ENCODE measurements around the gene BOK. TPM values are rescaled to one million over a fixed set of nuclear protein-coding genes. Genes with fewer than 3 reads are reported as not detected.

BOK gene
- total RNA-seq, 5 donors from 2014 or later (not counting 1 experiment from before 2014, with no cell fraction given): 0.20 to 0.89 (median 0.35) TPM; not detected in 2

DNA sequence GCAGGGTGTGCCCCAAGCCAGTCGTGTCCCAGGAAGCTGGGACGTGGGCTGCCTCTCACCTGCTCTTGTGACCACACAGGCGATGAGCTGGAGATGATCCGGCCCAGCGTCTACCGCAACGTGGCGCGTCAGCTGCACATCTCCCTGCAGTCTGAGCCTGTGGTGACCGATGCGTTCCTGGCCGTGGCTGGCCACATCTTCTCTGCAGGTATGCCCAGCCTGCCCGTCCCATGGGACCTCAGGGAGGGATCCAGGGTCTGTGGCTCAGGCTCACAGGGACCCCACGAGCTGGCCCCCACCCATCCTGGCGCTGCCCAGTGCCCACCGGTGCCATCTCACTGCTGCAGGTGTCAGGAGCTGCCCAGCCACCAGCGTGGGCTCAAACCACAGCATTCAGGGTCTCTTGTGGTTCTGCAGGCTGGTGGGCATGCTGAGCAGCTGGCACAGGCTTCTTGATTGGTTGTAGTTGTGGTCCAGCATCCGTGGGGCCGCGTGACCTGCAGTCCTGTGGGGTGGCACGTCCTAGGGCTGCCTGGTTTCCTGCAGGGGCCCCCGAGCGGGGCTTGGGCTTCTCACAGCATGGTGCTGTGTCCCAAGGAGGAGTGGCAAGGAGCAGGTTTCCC lies 3.8 kb downstream of the BOK start:
- no peaks in the 10 kb centered on the region for H3K36me3 ChIP-seq (ENCODE audit: control insufficient read depth in 2 of 2, extremely low read depth in 1 of 2, insufficient read depth in 1 of 2, low read length in 1 of 2)
- H3K4me3 ChIP-seq (ENCODE audit: control insufficient read depth in 1 of 2, extremely low read depth in 1 of 2, low read length in 1 of 2): no peak overlapping the region
- H3K4me3 Mint-ChIP-seq: no peak overlapping the region
- peaks cover 0 to 9% of the 10 kb centered on the region in 2 experiments for H3K4me1 ChIP-seq (ENCODE audit: control insufficient read depth in 1 of 2, extremely low read depth in 1 of 2, insufficient read depth in 2 of 2, low read length in 2 of 2)
- H3K27ac Mint-ChIP-seq: no peak overlapping the region
- DNase-seq: no peak
- POLR2A ChIA-PET: no interaction called here
- peaks cover 6% of the 10 kb centered on the region for H3K36me3 Mint-ChIP-seq
- CTCF ChIA-PET: no interaction called here
- peaks cover 17 to 27% of the 10 kb centered on the region in 2 donors for H3K27me3 Mint-ChIP-seq
- H3K27ac ChIP-seq (ENCODE audit: low read length): no peak overlapping the region
- no peaks in the 10 kb centered on the region for H3K9me3 ChIP-seq
- H3K9me3 Mint-ChIP-seq: peaks cover 0 to 8% (median 3%) of the 10 kb centered on the region in 3 donors
- 71% methylated on average over 21 of the region's 23 CpGs for WGBS (ENCODE audit: insufficient coverage)
- peaks cover 0 to 37% of the 10 kb centered on the region in 2 experiments for H3K27me3 ChIP-seq (replicated peaks in 1 of 2; ENCODE audit: control insufficient read depth in 2 of 2, extremely low read depth in 1 of 2, insufficient read depth in 2 of 2, low read length in 1 of 2)
- peaks cover 0 to 11% (median 8%) of the 10 kb centered on the region in 3 donors for H3K4me1 Mint-ChIP-seq
- ATAC-seq (replicated peaks in 1 of 4): no peak

DNA sequence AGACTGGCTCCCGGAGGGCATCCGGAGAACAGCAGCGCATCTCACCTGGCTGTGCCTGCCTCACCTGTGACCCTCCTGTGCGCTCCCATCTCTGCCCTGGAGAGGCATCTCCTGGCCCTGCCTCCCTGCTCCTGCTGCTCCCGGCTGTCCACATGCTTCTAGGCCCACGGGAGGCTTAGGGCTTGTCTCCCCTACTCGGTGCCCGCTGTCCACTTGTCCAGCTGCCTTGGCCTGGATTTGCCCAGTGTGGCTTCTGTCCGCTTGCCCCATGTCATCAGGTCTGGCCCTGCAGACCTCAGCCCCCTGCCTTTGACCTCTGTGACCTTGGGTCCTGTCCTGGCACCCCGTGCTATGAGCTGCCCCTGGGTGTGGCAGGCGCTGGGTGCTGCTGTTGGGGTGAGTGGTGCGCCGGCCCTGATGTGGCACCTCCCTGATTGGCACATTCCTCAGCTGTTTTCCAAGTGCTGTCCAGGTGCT lies 4.5 kb downstream of the BOK start:
- H3K4me1 Mint-ChIP-seq: peaks cover 0 to 7% (median 7%) of the 10 kb centered on the region in 3 donors
- H3K36me3 Mint-ChIP-seq: peaks cover 1% of the 10 kb centered on the region
- ChIA-PET POLR2A (no interaction called here), CTCF (no interaction called here)
- Histone ChIP-seq H3K27ac (ENCODE audit: low read length) (no peak overlapping the region), H3K27me3 (replicated peaks in 1 of 2; ENCODE audit: control insufficient read depth in 2 of 2, extremely low read depth in 1 of 2, insufficient read depth in 2 of 2, low read length in 1 of 2) (peaks cover 0 to 34% of the 10 kb centered on the region in 2 experiments), H3K4me1 (ENCODE audit: control insufficient read depth in 1 of 2, extremely low read depth in 1 of 2, insufficient read depth in 2 of 2, low read length in 2 of 2) (peaks cover 0 to 9% of the 10 kb centered on the region in 2 experiments), H3K4me3 (ENCODE audit: control insufficient read depth in 1 of 2, extremely low read depth in 1 of 2, low read length in 1 of 2) (no peak overlapping the region), H3K9me3 (no peaks in the 10 kb centered on the region), H3K36me3 (ENCODE audit: control insufficient read depth in 2 of 2, extremely low read depth in 1 of 2, insufficient read depth in 1 of 2, low read length in 1 of 2) (no peaks in the 10 kb centered on the region)
- H3K27me3 Mint-ChIP-seq: peaks cover 10 to 20% of the 10 kb centered on the region in 2 donors
- ATAC-seq (replicated peaks in 1 of 4) (no peak), DNase-seq (no peak)
- 84% methylated on average over 13 of the region's 13 CpGs for WGBS (ENCODE audit: insufficient coverage)
- H3K27ac Mint-ChIP-seq: no peak overlapping the region
- H3K4me3 Mint-ChIP-seq: no peak overlapping the region
- H3K9me3 Mint-ChIP-seq: peaks cover 0 to 1% (median 0%) of the 10 kb centered on the region in 3 donors

DNA sequence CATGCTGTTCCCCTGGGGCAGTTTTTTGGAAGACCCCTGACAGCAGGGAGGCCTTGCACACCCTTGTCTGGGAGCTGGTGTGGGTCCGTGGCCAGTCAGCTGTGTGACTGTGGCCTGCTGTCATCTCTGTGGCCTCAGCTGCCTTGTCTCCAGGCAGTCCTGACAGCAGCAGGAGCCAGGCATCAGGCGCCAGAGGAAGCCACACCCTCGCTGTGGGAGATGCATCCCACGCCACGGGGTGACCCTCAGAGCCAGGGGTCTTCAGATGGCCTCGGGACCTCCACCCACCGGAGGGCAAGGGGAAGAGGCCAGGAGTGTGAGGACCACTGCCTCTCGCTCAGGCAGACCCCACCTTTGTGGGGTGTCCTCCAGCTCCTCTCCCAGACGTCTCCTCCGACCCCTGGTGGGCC lies 5.0 kb downstream of the BOK start:
- H3K27ac Mint-ChIP-seq: no peak overlapping the region
- Histone ChIP-seq H3K27ac (ENCODE audit: low read length) (no peak overlapping the region), H3K36me3 (ENCODE audit: control insufficient read depth in 2 of 2, extremely low read depth in 1 of 2, insufficient read depth in 1 of 2, low read length in 1 of 2) (no peaks in the 10 kb centered on the region), H3K27me3 (replicated peaks in 1 of 2; ENCODE audit: control insufficient read depth in 2 of 2, extremely low read depth in 1 of 2, insufficient read depth in 2 of 2, low read length in 1 of 2) (peaks cover 0 to 29% of the 10 kb centered on the region in 2 experiments), H3K4me1 (ENCODE audit: control insufficient read depth in 1 of 2, extremely low read depth in 1 of 2, insufficient read depth in 2 of 2, low read length in 2 of 2) (peaks cover 0 to 6% of the 10 kb centered on the region in 2 experiments), H3K9me3 (no peaks in the 10 kb centered on the region), H3K4me3 (ENCODE audit: control insufficient read depth in 1 of 2, extremely low read depth in 1 of 2, low read length in 1 of 2) (no peak overlapping the region)
- ChIA-PET POLR2A (no interaction called here), CTCF (no interaction called here)
- WGBS (ENCODE audit: insufficient coverage): 80% methylated on average over 10 of the region's 10 CpGs
- H3K4me3 Mint-ChIP-seq: no peak overlapping the region
- peaks cover 0 to 3% (median 3%) of the 10 kb centered on the region in 3 donors for H3K4me1 Mint-ChIP-seq
- H3K9me3 Mint-ChIP-seq: no peaks in the 10 kb centered on the region
- no peaks in the 10 kb centered on the region for H3K36me3 Mint-ChIP-seq
- H3K27me3 Mint-ChIP-seq: peaks cover 6 to 16% of the 10 kb centered on the region in 2 donors
- DNase-seq (no peak), ATAC-seq (replicated peaks in 1 of 4) (no peak)

DNA sequence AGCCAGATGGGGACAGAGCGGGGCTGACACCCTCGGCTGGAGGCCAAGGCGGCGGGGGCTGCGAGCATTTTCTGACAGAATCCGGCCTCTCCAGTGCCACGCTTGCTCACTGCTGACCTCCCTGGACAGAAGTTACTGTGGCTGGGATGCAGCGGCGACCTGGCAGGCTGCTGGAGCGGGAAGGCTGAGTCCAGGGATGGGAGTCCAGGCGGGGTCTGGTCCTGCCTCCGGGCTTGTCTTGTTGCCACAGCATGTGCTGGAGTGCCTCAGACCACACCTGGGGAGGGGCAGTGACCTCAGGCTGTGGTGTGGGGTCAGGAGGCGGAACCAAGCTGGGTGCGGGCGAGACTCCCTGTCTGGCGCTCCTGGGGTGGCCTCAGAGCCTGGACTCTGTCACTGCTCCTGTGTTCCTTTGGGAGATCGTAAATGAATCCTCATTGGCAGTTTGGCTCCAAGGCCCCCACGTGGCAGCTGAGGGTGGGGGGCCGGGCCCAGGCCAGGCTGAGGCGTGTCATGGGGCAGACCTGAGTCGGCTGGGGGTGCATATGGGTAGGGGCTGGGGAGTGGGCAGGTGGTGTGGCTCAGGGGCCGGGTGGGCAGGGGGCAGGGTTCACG lies 5.5 kb downstream of the BOK start:
- no peaks in the 10 kb centered on the region for H3K36me3 Mint-ChIP-seq
- ChIA-PET CTCF (no interaction called here), POLR2A (no interaction called here)
- Histone ChIP-seq H3K9me3 (no peaks in the 10 kb centered on the region), H3K4me1 (ENCODE audit: control insufficient read depth in 1 of 2, extremely low read depth in 1 of 2, insufficient read depth in 2 of 2, low read length in 2 of 2) (peaks cover 0 to 6% of the 10 kb centered on the region in 2 experiments), H3K27ac (ENCODE audit: low read length) (no peak overlapping the region), H3K27me3 (replicated peaks in 1 of 2; ENCODE audit: control insufficient read depth in 2 of 2, extremely low read depth in 1 of 2, insufficient read depth in 2 of 2, low read length in 1 of 2) (peaks cover 0 to 29% of the 10 kb centered on the region in 2 experiments), H3K4me3 (ENCODE audit: control insufficient read depth in 1 of 2, extremely low read depth in 1 of 2, low read length in 1 of 2) (no peak overlapping the region), H3K36me3 (ENCODE audit: control insufficient read depth in 2 of 2, extremely low read depth in 1 of 2, insufficient read depth in 1 of 2, low read length in 1 of 2) (no peaks in the 10 kb centered on the region)
- no peak for ATAC-seq (replicated peaks in 1 of 4)
- H3K27me3 Mint-ChIP-seq: peaks cover 6 to 16% of the 10 kb centered on the region in 2 donors
- no peaks in the 10 kb centered on the region for H3K9me3 Mint-ChIP-seq
- 91% methylated on average over 23 of the region's 23 CpGs for WGBS (ENCODE audit: insufficient coverage)
- no peak overlapping the region for H3K27ac Mint-ChIP-seq
- peaks cover 0 to 3% (median 3%) of the 10 kb centered on the region in 3 donors for H3K4me1 Mint-ChIP-seq
- DNase-seq: no peak
- no peak overlapping the region for H3K4me3 Mint-ChIP-seq

DNA sequence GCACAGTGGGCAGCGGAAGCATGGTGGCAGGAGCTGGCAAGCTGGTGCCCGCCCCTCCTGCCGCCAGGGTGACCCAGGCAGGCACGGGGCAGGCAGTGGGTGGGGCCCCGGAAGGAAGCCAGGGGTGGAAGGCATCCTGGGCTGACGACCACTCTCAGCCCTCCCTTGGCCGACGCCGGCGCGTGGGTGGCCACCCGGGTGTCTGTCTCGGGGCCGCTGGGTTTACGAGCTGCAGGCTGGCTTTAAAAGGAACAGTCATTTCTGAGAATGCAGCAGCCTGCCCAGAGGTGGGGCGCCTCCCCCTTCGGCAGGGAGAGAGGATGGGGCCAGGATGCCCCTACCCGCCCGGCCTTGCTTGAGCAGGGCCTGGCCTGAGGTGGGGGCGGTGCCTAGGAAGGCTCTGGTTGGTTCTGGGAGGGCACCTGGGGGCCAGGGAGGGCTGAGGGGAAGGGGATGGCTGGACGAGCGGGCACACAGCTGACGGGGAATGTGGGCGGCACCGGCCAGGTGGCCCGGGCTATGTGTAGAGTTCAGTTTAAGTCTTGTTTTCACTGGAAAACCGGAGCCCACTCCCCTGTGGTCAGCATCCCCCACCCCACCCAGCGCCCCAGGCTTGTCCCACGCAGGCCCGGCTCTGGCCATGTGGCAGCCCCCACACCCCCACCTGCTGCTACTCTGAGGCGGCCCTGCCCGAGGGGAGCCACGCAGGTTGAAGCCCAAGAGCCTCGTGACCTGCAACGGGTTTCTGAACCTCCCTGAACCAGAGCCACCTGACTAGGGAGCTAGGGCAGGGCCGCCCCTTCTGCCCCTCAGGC lies 6.3 kb downstream of the BOK start:
- H3K36me3 Mint-ChIP-seq: no peaks in the 10 kb centered on the region
- peaks cover 0 to 27% of the 10 kb centered on the region in 2 experiments for H3K27me3 ChIP-seq (replicated peaks in 1 of 2; ENCODE audit: control insufficient read depth in 2 of 2, extremely low read depth in 1 of 2, insufficient read depth in 2 of 2, low read length in 1 of 2)
- ChIA-PET POLR2A (no interaction called here), CTCF (no interaction called here)
- no peaks in the 10 kb centered on the region for H3K36me3 ChIP-seq (ENCODE audit: control insufficient read depth in 2 of 2, extremely low read depth in 1 of 2, insufficient read depth in 1 of 2, low read length in 1 of 2)
- no peaks in the 10 kb centered on the region for H3K9me3 ChIP-seq
- peak in 1 of 4 experiments; percentile 6 for ATAC-seq (replicated peaks in 1 of 4)
- no peak overlapping the region for H3K4me3 Mint-ChIP-seq
- no peak overlapping the region for H3K27ac Mint-ChIP-seq
- WGBS (ENCODE audit: insufficient coverage): 87% methylated on average over 27 of the region's 36 CpGs
- peaks cover 0 to 4% of the 10 kb centered on the region in 2 experiments for H3K4me1 ChIP-seq (ENCODE audit: control insufficient read depth in 1 of 2, extremely low read depth in 1 of 2, insufficient read depth in 2 of 2, low read length in 2 of 2)
- H3K4me3 ChIP-seq (ENCODE audit: control insufficient read depth in 1 of 2, extremely low read depth in 1 of 2, low read length in 1 of 2): no peak overlapping the region
- no peaks in the 10 kb centered on the region for H3K9me3 Mint-ChIP-seq
- no peak for DNase-seq
- H3K27ac ChIP-seq (ENCODE audit: low read length): no peak overlapping the region
- peaks cover 5 to 15% of the 10 kb centered on the region in 2 donors for H3K27me3 Mint-ChIP-seq
- peaks cover 0 to 2% (median 2%) of the 10 kb centered on the region in 3 donors for H3K4me1 Mint-ChIP-seq

DNA sequence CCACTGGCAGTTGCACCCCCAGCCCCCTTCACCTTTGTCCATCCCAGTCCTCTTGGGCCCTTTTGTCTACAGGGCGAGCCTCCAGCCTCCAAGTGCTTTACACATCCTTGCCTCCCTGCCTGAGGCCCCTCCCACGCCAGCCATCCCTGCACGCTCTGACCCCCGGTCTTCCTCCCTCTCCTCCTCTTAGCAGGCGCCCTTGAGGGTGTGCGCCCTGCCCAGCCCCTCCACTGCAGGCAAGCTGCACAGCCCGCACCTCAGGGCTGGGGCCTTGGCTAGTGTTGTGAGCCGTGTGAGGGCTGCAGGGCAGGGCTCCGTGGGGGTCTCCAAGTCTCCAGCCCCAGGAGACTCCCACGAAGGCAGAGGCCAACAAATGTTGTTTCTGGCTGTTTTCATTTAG lies 6.9 kb downstream of the BOK start:
- no peak overlapping the region for H3K27ac Mint-ChIP-seq
- 80% methylated on average over 7 of the region's 10 CpGs for WGBS (ENCODE audit: insufficient coverage)
- no peak overlapping the region for H3K27ac ChIP-seq (ENCODE audit: low read length)
- CTCF ChIA-PET: no interaction called here
- no peak overlapping the region for H3K4me3 Mint-ChIP-seq
- no peaks in the 10 kb centered on the region for H3K36me3 ChIP-seq (ENCODE audit: control insufficient read depth in 2 of 2, extremely low read depth in 1 of 2, insufficient read depth in 1 of 2, low read length in 1 of 2)
- H3K36me3 Mint-ChIP-seq: no peaks in the 10 kb centered on the region
- no peaks in the 10 kb centered on the region for H3K4me1 ChIP-seq (ENCODE audit: control insufficient read depth in 1 of 2, extremely low read depth in 1 of 2, insufficient read depth in 2 of 2, low read length in 2 of 2)
- peaks cover 0 to 21% of the 10 kb centered on the region in 2 experiments for H3K27me3 ChIP-seq (replicated peaks in 1 of 2; ENCODE audit: control insufficient read depth in 2 of 2, extremely low read depth in 1 of 2, insufficient read depth in 2 of 2, low read length in 1 of 2)
- ATAC-seq (replicated peaks in 1 of 4): no peak
- H3K27me3 Mint-ChIP-seq: peaks cover 0 to 9% of the 10 kb centered on the region in 2 donors
- POLR2A ChIA-PET: no interaction called here
- H3K9me3 Mint-ChIP-seq: no peaks in the 10 kb centered on the region
- no peak for DNase-seq
- no peak overlapping the region for H3K4me3 ChIP-seq (ENCODE audit: control insufficient read depth in 1 of 2, extremely low read depth in 1 of 2, low read length in 1 of 2)
- no peaks in the 10 kb centered on the region for H3K4me1 Mint-ChIP-seq
- no peaks in the 10 kb centered on the region for H3K9me3 ChIP-seq
